Measurements from ENCODE around the gene PYM1. TPM values are rescaled to one million over a fixed set of nuclear protein-coding genes. Genes with fewer than 3 reads are reported as not detected.
"Not testable (repeated sequence)": the region's sequence is repeated elsewhere in the genome, so short reads cannot be mapped to it uniquely, and the experiment has no call there.

The PYM1 gene
- total RNA-seq, 1 experiment from 2014 or later = 36.1 TPM

GRCh38 chr12:55912908-55913307 lies 14.8 kb downstream of the PYM1 start:
- no peak for DNase-seq (ENCODE audit: low spot score)

- no peak for DNase-seq (ENCODE audit: low spot score)
Observed at GRCh38 chr12:55909513-55909884, 18.2 kb downstream of the PYM1 start.

GRCh38 chr12:55908726-55909512 lies 18.8 kb downstream of the PYM1 start:
- no peak for DNase-seq (ENCODE audit: low spot score)

GRCh38 chr12:55906056-55906455 lies 21.6 kb downstream of the PYM1 start:
- DNase-seq (ENCODE audit: low spot score) = no peak

GRCh38 chr12:55901881-55902490 lies 25.7 kb downstream of the PYM1 start:
- DNase-seq (ENCODE audit: low spot score) = no peak

GRCh38 chr12:55899082-55899481 lies 28.6 kb downstream of the PYM1 start:
- no peak for DNase-seq (ENCODE audit: low spot score)

DNA sequence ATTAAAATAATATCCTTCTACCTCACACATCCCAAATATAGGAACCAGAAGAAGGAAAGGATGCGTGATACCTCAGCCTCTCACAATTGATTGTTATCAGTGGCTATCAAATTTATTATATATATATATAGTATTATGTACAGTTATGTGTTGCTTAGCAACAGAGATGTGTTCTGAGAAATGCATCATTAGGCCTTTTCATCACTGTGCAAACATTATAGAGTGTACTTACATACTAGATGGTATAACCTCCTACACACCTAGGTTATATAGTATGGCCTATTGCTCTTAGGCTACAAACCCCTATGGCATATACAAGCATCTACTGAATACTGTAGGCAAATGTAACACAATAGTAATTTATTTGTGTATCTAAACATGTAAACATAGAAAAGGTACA lies 34.0 kb downstream of the PYM1 start:
- DNase-seq (ENCODE audit: low spot score) = no peak

- DNase-seq (ENCODE audit: low spot score) = no peak
Observed at GRCh38 chr12:55891310-55891709, 36.4 kb downstream of the PYM1 start.

- DNase-seq (ENCODE audit: low spot score) = no peak
Observed at GRCh38 chr12:55885113-55885512, 42.6 kb downstream of the PYM1 start.

- DNase-seq (ENCODE audit: low spot score) = no peak
Observed at GRCh38 chr12:55877824-55878223, 49.9 kb downstream of the PYM1 start.

GRCh38 chr12:55875704-55876467 lies 51.8 kb downstream of the PYM1 start:
- DNase-seq (ENCODE audit: low spot score) = no peak

- no peak for DNase-seq (ENCODE audit: low spot score)
Observed at GRCh38 chr12:55874443-55874842, 53.3 kb downstream of the PYM1 start.

GRCh38 chr12:55866454-55867004 lies 61.2 kb downstream of the PYM1 start:
- DNase-seq (ENCODE audit: low spot score) = not testable (repeated sequence)

- no peak for DNase-seq (ENCODE audit: low spot score)
Observed at GRCh38 chr12:55865327-55865726, 62.4 kb downstream of the PYM1 start.

DNA sequence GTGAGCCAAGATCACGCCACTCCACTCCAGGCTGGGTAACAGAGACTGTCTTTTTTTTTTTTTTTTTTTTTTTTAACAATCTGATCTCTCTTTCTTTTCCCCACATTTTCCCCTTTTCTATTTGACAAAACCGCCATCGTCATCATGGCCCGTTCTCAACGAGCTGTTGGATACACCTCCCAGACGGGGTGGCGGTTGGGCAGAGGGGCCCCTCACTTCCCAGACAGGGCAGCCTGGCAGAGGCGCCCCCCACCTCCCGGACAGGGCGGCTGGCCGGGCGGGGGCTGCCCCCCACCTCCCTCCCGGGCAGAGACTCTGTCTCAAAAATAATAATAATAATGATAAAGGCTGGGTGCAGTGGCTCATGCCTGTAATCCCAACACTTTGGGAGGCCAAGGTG lies 64.8 kb downstream of the PYM1 start:
- DNase-seq (ENCODE audit: low spot score) = not testable (repeated sequence)

GRCh38 chr12:55862286-55862685 lies 65.4 kb downstream of the PYM1 start:
- no peak for DNase-seq (ENCODE audit: low spot score)

DNA sequence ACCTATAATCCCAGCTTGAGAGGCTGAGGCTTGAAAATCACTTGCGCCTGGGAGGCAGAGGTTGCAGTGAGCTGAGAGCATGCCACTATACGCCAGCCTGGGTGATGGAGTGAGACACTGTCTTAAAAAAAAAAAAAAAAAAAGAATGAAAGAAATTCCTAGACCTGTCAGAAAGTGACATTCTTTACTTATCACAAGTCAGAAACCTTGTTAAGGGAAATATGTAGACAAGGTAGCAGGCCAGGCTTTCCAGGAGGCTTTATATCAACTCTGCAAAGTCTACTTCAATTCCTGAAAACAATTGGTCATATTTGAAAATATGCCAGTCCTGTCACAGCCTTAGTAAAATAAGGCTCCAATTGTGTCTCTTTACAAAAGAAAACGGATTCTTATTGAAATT lies 65.8 kb downstream of the PYM1 start:
- no peak for DNase-seq (ENCODE audit: low spot score)

DNA sequence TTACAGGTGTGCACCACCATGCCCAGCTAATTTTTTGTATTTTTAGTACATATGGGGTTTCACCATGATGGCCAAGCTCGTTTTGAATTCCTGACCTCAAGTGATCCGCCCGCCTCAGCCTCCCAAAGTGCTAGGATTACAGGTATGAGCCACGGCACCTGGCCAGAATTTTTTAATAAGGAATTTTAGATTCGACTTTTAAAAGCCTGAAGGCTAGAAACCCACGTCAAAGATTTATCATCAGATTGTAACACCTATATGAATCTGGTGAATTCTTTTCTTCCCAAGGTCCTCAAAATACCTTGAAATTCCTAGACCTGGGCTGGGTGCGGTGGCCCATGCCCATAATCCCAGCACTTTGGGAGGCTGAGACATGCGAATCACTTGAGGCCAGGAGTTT lies 66.3 kb downstream of the PYM1 start:
- no peak for DNase-seq (ENCODE audit: low spot score)

- no peak for DNase-seq (ENCODE audit: low spot score)
Observed at GRCh38 chr12:55852740-55853139, 75.0 kb downstream of the PYM1 start.

Measured in H4 (cell line).